HCEC 1CT (cell line): ENCODE measurements around the gene JPH2.
"Not testable (repeated sequence)": the region's sequence is repeated elsewhere in the genome, so short reads cannot be mapped to it uniquely, and the experiment has no call there.

ENCODE experiments used
- DNase-seq: peaks from one replicate; pipeline ENCODE4 v3.0.0-alpha.2; 2017

Gene JPH2

GRCh38 chr20:44153636-44154043 is 33.3 kb downstream of the JPH2 start:
- peak; percentile 20 for DNase-seq

GRCh38 chr20:44151621-44152416 is 35.2 kb downstream of the JPH2 start:
- no peak for DNase-seq

- no peak for DNase-seq
Measured at GRCh38 chr20:44146272-44146671, 40.7 kb downstream of the JPH2 start.

GRCh38 chr20:44145131-44145775 is 41.7 kb downstream of the JPH2 start:
- no peak for DNase-seq

- no peak for DNase-seq
Measured at GRCh38 chr20:44143936-44144335, 43.1 kb downstream of the JPH2 start.

- no peak for DNase-seq
Measured at GRCh38 chr20:44142413-44142812, 44.6 kb downstream of the JPH2 start.

- no peak for DNase-seq
Measured at GRCh38 chr20:44141873-44142272, 45.1 kb downstream of the JPH2 start.

- no peak for DNase-seq
Measured at GRCh38 chr20:44138867-44139266, 48.1 kb downstream of the JPH2 start.

- peak; percentile 28 for DNase-seq
Measured at GRCh38 chr20:44137266-44137801, 49.7 kb downstream of the JPH2 start.

- no peak for DNase-seq
Measured at GRCh38 chr20:44136579-44137265, 50.3 kb downstream of the JPH2 start.

- DNase-seq = no peak
Measured at GRCh38 chr20:44135417-44136204, 51.4 kb downstream of the JPH2 start.

GRCh38 chr20:44135012-44135412 is 52.0 kb downstream of the JPH2 start:
- DNase-seq = no peak

GRCh38 chr20:44133424-44133823 is 53.6 kb downstream of the JPH2 start:
- DNase-seq = no peak

GRCh38 chr20:44131704-44132103 is 55.3 kb downstream of the JPH2 start:
- DNase-seq = no peak

- DNase-seq = no peak
Measured at GRCh38 chr20:44129911-44130718, 56.9 kb downstream of the JPH2 start.

GRCh38 chr20:44129300-44129699 is 57.7 kb downstream of the JPH2 start:
- DNase-seq = not testable (repeated sequence)

GRCh38 chr20:44126445-44126844 is 60.5 kb downstream of the JPH2 start:
- no peak for DNase-seq

GRCh38 chr20:44125332-44126127 is 61.5 kb downstream of the JPH2 start:
- no peak for DNase-seq

- DNase-seq = no peak
Measured at GRCh38 chr20:44123874-44124535, 63.0 kb downstream of the JPH2 start.

GRCh38 chr20:44123251-44123650 is 63.7 kb downstream of the JPH2 start:
- no peak for DNase-seq
